OCI-LY7 (cell line): Measurements from ENCODE around the gene ECM2.

Source experiments
- EZH2phosphoT487 ChIP-seq: fragments of 200-600 bp; sonication (generic); IDR thresholded peaks from 2 replicates; pipeline ENCODE4 v1.6.1; 2018; ENCODE audit warnings: low read depth, borderline replicate concordance, mild to moderate bottlenecking, mixed run types, antibody characterized with exemption, low read length, moderate library complexity, mixed read lengths
- TF ChIP-seq, protein P1 (sequence below): fragments of 200-600 bp; sonication (generic); conservative IDR thresholded peaks from 2 replicates; pipeline ENCODE4 v1.5.1; 2014; ENCODE audit warnings: mild to moderate bottlenecking, antibody characterized with exemption, low read length, moderate library complexity, mixed read lengths

DNA sequence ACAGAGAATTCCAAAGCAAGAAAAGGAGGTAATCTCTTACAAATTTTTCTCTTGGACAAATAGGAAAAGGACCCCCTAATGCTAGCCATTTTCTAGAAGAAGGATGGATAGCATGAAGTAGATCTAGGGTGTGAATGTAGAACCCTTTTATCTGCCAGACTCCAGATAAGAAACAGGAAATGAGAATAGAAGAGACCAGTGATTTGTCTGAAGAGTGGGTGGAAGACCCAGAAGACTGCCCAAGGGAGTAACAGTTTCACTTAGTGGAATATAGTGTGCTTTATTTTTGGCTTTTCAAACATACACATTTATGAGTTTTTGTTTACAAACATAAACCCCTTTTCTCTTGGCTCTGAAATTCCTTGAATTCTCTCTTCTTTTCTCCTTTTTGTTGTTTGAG is 25.0 kb downstream of the ECM2 start:
- TF ChIP-seq, protein P1, sequence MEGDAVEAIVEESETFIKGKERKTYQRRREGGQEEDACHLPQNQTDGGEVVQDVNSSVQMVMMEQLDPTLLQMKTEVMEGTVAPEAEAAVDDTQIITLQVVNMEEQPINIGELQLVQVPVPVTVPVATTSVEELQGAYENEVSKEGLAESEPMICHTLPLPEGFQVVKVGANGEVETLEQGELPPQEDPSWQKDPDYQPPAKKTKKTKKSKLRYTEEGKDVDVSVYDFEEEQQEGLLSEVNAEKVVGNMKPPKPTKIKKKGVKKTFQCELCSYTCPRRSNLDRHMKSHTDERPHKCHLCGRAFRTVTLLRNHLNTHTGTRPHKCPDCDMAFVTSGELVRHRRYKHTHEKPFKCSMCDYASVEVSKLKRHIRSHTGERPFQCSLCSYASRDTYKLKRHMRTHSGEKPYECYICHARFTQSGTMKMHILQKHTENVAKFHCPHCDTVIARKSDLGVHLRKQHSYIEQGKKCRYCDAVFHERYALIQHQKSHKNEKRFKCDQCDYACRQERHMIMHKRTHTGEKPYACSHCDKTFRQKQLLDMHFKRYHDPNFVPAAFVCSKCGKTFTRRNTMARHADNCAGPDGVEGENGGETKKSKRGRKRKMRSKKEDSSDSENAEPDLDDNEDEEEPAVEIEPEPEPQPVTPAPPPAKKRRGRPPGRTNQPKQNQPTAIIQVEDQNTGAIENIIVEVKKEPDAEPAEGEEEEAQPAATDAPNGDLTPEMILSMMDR, result no peak
- no peak for TF ChIP-seq EZH2phosphoT487
